WTC11 (cell line): ENCODE results near the gene FBH1.

Experiments used
- CBFB ChIP-seq: sonication (generic); formaldehyde crosslinking; IDR thresholded peaks from 2 replicates; pipeline ENCODE4 v1.8.1; 2022; ENCODE audit warnings: mild to moderate bottlenecking, low read depth, missing genetic modification reagents
- CREB1 ChIP-seq: sonication (generic); formaldehyde crosslinking; IDR thresholded peaks from 2 replicates; pipeline ENCODE4 v1.8.0; 2023; ENCODE audit warnings: mild to moderate bottlenecking, missing genetic modification reagents
- ESRRA ChIP-seq: sonication (generic); formaldehyde crosslinking; IDR thresholded peaks from 2 replicates; pipeline ENCODE4 v1.8.1; 2022; ENCODE audit warnings: mild to moderate bottlenecking, missing genetic modification reagents, borderline replicate concordance
- JUN ChIP-seq: sonication (generic); formaldehyde crosslinking; IDR thresholded peaks from 2 replicates; pipeline ENCODE4 v1.8.0; 2023; ENCODE audit warnings: mild to moderate bottlenecking, missing genetic modification reagents
- NR2C2 ChIP-seq: sonication (generic); formaldehyde crosslinking; IDR thresholded peaks from 2 replicates; pipeline ENCODE4 v1.8.0; 2022; ENCODE audit warnings: mild to moderate bottlenecking, missing genetic modification reagents
- NR3C1 ChIP-seq: sonication (generic); formaldehyde crosslinking; conservative IDR thresholded peaks from 2 replicates; pipeline ENCODE4 v1.8.1; 2023; ENCODE audit warnings: low read depth, mild to moderate bottlenecking, missing genetic modification reagents
- SP1 ChIP-seq: sonication (generic); formaldehyde crosslinking; conservative IDR thresholded peaks from 2 replicates; pipeline ENCODE4 v1.8.1; 2022; ENCODE audit warnings: missing genetic modification reagents
- TF ChIP-seq, protein P1 (sequence below): sonication (generic); formaldehyde crosslinking; IDR thresholded peaks from 2 replicates; pipeline ENCODE4 v1.8.0; 2022; ENCODE audit warnings: mild to moderate bottlenecking, missing genetic modification reagents
- TF ChIP-seq, protein P2 (sequence below): fragments of 200-600 bp; IDR thresholded peaks from 2 replicates; pipeline ENCODE4 v1.8.0; 2022; ENCODE audit warnings: antibody characterized with exemption
- TF ChIP-seq, protein P3 (sequence below): sonication (generic); formaldehyde crosslinking; IDR thresholded peaks from 2 replicates; pipeline ENCODE4 v1.8.1; 2023; ENCODE audit warnings: mild to moderate bottlenecking, moderate library complexity, missing genetic modification reagents
- TF ChIP-seq, protein P4 (sequence below): sonication (generic); formaldehyde crosslinking; IDR thresholded peaks from 2 replicates; pipeline ENCODE4 v1.8.0; 2022; ENCODE audit warnings: mild to moderate bottlenecking, missing genetic modification reagents

DNA sequence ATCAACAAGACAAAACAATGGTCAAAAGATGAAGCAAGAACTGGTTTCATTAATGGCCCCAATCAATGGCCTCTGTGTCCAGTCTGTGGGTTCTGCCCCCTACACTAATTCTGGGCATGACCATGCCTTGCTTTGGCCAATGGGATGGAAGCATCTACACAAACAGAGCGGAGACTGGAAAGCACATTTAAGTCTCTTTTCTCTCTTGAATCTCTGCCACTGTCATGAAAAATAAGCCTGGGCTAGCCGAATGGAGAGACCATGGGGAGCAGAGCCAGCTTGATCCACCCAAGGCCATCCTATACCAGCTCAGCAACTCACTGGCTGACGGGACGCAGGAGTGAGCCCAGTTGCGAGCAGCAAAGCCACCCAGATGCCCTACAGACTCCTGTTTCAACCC is 31.2 kb upstream of the FBH1 start:
- TF ChIP-seq, protein P1, sequence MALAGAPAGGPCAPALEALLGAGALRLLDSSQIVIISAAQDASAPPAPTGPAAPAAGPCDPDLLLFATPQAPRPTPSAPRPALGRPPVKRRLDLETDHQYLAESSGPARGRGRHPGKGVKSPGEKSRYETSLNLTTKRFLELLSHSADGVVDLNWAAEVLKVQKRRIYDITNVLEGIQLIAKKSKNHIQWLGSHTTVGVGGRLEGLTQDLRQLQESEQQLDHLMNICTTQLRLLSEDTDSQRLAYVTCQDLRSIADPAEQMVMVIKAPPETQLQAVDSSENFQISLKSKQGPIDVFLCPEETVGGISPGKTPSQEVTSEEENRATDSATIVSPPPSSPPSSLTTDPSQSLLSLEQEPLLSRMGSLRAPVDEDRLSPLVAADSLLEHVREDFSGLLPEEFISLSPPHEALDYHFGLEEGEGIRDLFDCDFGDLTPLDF (CRISPR knock-in tag): no peak
- TF ChIP-seq CBFB (no peak), JUN (no peak), ESRRA (CRISPR knock-in tag) (no peak), NR2C2 (no peak), SP1 (CRISPR knock-in tag) (no peak), CREB1 (CRISPR knock-in tag) (no peak), NR3C1 (CRISPR knock-in tag) (no peak)
- TF ChIP-seq, protein P2, sequence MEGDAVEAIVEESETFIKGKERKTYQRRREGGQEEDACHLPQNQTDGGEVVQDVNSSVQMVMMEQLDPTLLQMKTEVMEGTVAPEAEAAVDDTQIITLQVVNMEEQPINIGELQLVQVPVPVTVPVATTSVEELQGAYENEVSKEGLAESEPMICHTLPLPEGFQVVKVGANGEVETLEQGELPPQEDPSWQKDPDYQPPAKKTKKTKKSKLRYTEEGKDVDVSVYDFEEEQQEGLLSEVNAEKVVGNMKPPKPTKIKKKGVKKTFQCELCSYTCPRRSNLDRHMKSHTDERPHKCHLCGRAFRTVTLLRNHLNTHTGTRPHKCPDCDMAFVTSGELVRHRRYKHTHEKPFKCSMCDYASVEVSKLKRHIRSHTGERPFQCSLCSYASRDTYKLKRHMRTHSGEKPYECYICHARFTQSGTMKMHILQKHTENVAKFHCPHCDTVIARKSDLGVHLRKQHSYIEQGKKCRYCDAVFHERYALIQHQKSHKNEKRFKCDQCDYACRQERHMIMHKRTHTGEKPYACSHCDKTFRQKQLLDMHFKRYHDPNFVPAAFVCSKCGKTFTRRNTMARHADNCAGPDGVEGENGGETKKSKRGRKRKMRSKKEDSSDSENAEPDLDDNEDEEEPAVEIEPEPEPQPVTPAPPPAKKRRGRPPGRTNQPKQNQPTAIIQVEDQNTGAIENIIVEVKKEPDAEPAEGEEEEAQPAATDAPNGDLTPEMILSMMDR: no peak
- TF ChIP-seq, protein P3, sequence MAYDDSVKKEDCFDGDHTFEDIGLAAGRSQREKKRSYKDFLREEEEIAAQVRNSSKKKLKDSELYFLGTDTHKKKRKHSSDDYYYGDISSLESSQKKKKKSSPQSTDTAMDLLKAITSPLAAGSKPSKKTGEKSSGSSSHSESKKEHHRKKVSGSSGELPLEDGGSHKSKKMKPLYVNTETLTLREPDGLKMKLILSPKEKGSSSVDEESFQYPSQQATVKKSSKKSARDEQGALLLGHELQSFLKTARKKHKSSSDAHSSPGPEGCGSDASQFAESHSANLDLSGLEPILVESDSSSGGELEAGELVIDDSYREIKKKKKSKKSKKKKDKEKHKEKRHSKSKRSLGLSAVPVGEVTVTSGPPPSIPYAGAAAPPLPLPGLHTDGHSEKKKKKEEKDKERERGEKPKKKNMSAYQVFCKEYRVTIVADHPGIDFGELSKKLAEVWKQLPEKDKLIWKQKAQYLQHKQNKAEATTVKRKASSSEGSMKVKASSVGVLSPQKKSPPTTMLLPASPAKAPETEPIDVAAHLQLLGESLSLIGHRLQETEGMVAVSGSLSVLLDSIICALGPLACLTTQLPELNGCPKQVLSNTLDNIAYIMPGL (CRISPR knock-in tag): no peak
- TF ChIP-seq, protein P4, sequence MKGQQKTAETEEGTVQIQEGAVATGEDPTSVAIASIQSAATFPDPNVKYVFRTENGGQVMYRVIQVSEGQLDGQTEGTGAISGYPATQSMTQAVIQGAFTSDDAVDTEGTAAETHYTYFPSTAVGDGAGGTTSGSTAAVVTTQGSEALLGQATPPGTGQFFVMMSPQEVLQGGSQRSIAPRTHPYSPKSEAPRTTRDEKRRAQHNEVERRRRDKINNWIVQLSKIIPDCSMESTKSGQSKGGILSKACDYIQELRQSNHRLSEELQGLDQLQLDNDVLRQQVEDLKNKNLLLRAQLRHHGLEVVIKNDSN (CRISPR knock-in tag): no peak
